ENCODE results near the gene ART5. TPM values are rescaled to one million over a fixed set of nuclear protein-coding genes. Genes with fewer than 3 reads are reported as not detected.

ART5 gene
- polyA plus RNA-seq, 1 donor (not counting 4 experiments of a cell fraction or from before 2014, with no cell fraction given): not detected

- no peaks in the 10 kb centered on the region for H3K9me1 ChIP-seq (ENCODE audit: control insufficient read depth, extremely low read depth, insufficient read depth, low read length)
- no peaks in the 10 kb centered on the region for H4K20me1 ChIP-seq (ENCODE audit: control insufficient read depth, extremely low read depth, insufficient read depth, low read length)
- H3K4me2 ChIP-seq (ENCODE audit: control insufficient read depth, extremely low read depth, insufficient read depth, low read depth, low read length): no peak overlapping the region
- TF ChIP-seq, protein P1, sequence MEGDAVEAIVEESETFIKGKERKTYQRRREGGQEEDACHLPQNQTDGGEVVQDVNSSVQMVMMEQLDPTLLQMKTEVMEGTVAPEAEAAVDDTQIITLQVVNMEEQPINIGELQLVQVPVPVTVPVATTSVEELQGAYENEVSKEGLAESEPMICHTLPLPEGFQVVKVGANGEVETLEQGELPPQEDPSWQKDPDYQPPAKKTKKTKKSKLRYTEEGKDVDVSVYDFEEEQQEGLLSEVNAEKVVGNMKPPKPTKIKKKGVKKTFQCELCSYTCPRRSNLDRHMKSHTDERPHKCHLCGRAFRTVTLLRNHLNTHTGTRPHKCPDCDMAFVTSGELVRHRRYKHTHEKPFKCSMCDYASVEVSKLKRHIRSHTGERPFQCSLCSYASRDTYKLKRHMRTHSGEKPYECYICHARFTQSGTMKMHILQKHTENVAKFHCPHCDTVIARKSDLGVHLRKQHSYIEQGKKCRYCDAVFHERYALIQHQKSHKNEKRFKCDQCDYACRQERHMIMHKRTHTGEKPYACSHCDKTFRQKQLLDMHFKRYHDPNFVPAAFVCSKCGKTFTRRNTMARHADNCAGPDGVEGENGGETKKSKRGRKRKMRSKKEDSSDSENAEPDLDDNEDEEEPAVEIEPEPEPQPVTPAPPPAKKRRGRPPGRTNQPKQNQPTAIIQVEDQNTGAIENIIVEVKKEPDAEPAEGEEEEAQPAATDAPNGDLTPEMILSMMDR (optimal IDR thresholded peaks at IDR 0.05 in 1 of 3, IDR thresholded peaks at IDR 0.05 in 1 of 3, conservative IDR thresholded peaks at IDR 0.05 in 1 of 3; ENCODE audit: extremely low read depth in 1 of 3, insufficient read depth in 2 of 3, low read length in 3 of 3): no peak
- TF ChIP-seq EZH2 (IDR thresholded peaks at IDR 0.05; ENCODE audit: low read length): no peak
- peaks cover 12 to 34% of the 10 kb centered on the region in 2 experiments for H3K36me3 ChIP-seq (ENCODE audit: control insufficient read depth in 2 of 2, extremely low read depth in 1 of 2, insufficient read depth in 2 of 2, low read length in 2 of 2)
- H3K9ac ChIP-seq (ENCODE audit: control insufficient read depth, extremely low read depth, insufficient read depth, low read length): no peak overlapping the region
- H3K9me3 ChIP-seq (ENCODE audit: control insufficient read depth, low read depth, low read length): no peaks in the 10 kb centered on the region
- FAIRE-seq (no peak), DNase-seq (ENCODE audit: low read depth, low spot score) (no peak)
- dilution Hi-C loops (cut with MboI; ENCODE audit: extremely low pct_ligation_motif_present, low sequenced_read_pairs): no loop called here
- H3K4me1 ChIP-seq (ENCODE audit: control insufficient read depth, extremely low read depth, insufficient read depth, low read length): no peaks in the 10 kb centered on the region
- H3K27ac ChIP-seq (ENCODE audit: control insufficient read depth, insufficient read depth, low read length): no peak overlapping the region
- no peaks in the 10 kb centered on the region for H3K79me2 ChIP-seq (ENCODE audit: control insufficient read depth, insufficient read depth, low read length)
- no peak overlapping the region for H3K4me3 ChIP-seq (ENCODE audit: control insufficient read depth in 2 of 3, extremely low read depth in 1 of 3, insufficient read depth in 2 of 3, low read depth in 1 of 3, low read length in 3 of 3)
- no peak overlapping the region for H2AFZ ChIP-seq (ENCODE audit: control insufficient read depth, low read length)
- no peaks in the 10 kb centered on the region for H3K27me3 ChIP-seq (ENCODE audit: control insufficient read depth, extremely low read depth, insufficient read depth, low read length)
These were observed 25.6 kb upstream of the ART5 start for GRCh38 chr11:3667149-3668035.

DNA sequence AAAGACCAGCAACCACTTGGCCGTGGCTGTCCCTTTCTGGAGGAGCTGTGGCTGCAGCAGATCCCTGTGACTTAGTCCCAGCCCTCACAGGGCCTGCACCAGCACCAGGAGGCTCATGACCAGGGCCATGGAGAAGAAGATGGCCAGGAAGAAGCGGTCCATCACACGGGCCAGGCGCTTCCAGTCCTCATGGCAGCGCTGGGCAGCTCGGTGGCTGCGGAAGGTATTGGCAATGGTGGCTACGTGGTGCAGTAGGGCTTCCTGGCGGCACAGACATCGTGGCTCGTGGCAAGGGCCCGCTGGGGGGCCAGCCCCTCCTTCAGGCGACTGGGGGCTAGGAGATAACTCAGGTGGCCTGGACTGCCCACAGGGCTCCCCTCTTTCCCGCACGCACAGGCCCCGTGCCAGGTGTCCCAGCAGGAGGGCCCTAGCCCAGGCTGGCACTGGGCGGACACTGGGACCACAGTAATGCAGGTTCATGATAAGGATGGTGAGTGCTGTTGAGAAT is 24.3 kb upstream of the ART5 start:
- FAIRE-seq: no peak
- Histone ChIP-seq H2AFZ (ENCODE audit: control insufficient read depth, low read length) (no peak overlapping the region), H3K9ac (ENCODE audit: control insufficient read depth, extremely low read depth, insufficient read depth, low read length) (no peak overlapping the region), H3K27ac (ENCODE audit: control insufficient read depth, insufficient read depth, low read length) (no peak overlapping the region), H3K9me1 (ENCODE audit: control insufficient read depth, extremely low read depth, insufficient read depth, low read length) (no peaks in the 10 kb centered on the region), H3K4me2 (ENCODE audit: control insufficient read depth, extremely low read depth, insufficient read depth, low read depth, low read length) (no peak overlapping the region), H3K4me3 (ENCODE audit: control insufficient read depth in 2 of 3, extremely low read depth in 1 of 3, insufficient read depth in 2 of 3, low read depth in 1 of 3, low read length in 3 of 3) (no peak overlapping the region), H4K20me1 (ENCODE audit: control insufficient read depth, extremely low read depth, insufficient read depth, low read length) (no peaks in the 10 kb centered on the region), H3K4me1 (ENCODE audit: control insufficient read depth, extremely low read depth, insufficient read depth, low read length) (no peaks in the 10 kb centered on the region), H3K36me3 (ENCODE audit: control insufficient read depth in 2 of 2, extremely low read depth in 1 of 2, insufficient read depth in 2 of 2, low read length in 2 of 2) (peaks cover 12 to 24% of the 10 kb centered on the region in 2 experiments), H3K79me2 (ENCODE audit: control insufficient read depth, insufficient read depth, low read length) (no peaks in the 10 kb centered on the region), H3K9me3 (ENCODE audit: control insufficient read depth, low read depth, low read length) (no peaks in the 10 kb centered on the region), H3K27me3 (ENCODE audit: control insufficient read depth, extremely low read depth, insufficient read depth, low read length) (no peaks in the 10 kb centered on the region)
- dilution Hi-C loops (cut with MboI; ENCODE audit: extremely low pct_ligation_motif_present, low sequenced_read_pairs): no loop called here
- no peak for DNase-seq (ENCODE audit: low read depth, low spot score)
- TF ChIP-seq, protein P1 (optimal IDR thresholded peaks at IDR 0.05 in 1 of 3, IDR thresholded peaks at IDR 0.05 in 1 of 3, conservative IDR thresholded peaks at IDR 0.05 in 1 of 3; ENCODE audit: extremely low read depth in 1 of 3, insufficient read depth in 2 of 3, low read length in 3 of 3): no peak
- no peak for TF ChIP-seq EZH2 (IDR thresholded peaks at IDR 0.05; ENCODE audit: low read length)

Data from keratinocyte (primary cell).